Pancreas (tissue), 10 donors: ENCODE results near the gene DTNA. TPM values are rescaled to one million over a fixed set of nuclear protein-coding genes. Genes with fewer than 3 reads are reported as not detected.

Experiments used
- ATAC-seq, 4 donors: fragments of 200-7000 bp; cut with Tn5 transposase; one replicate each; pipeline versions ENCODE4 v1.8.0 to v1.9.1; 2020; ENCODE audit warnings: mild to moderate bottlenecking in 4 of 4, moderate library complexity in 4 of 4
- DNase-seq, 6 donors: peaks; one replicate each; pipeline ENCODE4 v3.0.0-alpha.2; 2020
- FAIRE-seq: peaks from 2 replicates; lab custom pipeline; 2012; peaks lifted over from hg19 to GRCh38; lab: Jason Lieb, UNC
- H3K27ac ChIP-seq, 4 donors: fragments of 200-600 bp; sonication (generic); 1 replicate in 3 of 4; 2 replicates in 1 of 4; pipeline versions ENCODE4 v1.5.0 to v1.8.0; 2020
- H3K27me3 ChIP-seq, 4 donors: fragments of 200-600 bp; one replicate each; pipeline ENCODE4 v1.8.0; 2021
- H3K36me3 ChIP-seq, 3 donors: fragments of 200-600 bp; sonication (generic) in 1 of 3; one replicate each; pipeline versions ENCODE4 v1.5.0 to v1.8.0; 2020 to 2021
- H3K4me1 ChIP-seq, 3 donors: fragments of 200-600 bp; one replicate each; pipeline ENCODE4 v1.8.0; 2021
- H3K4me3 ChIP-seq, 4 donors: fragments of 200-600 bp; sonication (generic) in 2 of 4; one replicate each; pipeline versions ENCODE4 v1.5.0 to v1.8.0; 2020 to 2021
- H3K9me3 ChIP-seq, 4 donors: fragments of 200-600 bp; one replicate each; pipeline ENCODE4 v1.8.0; 2021
- CTCF ChIP-seq, 4 donors: fragments of 200-600 bp; sonication (generic) in 3 of 4; IDR thresholded peaks; one replicate each; pipeline versions ENCODE4 v1.5.0 to v1.8.0; 2021; ENCODE audit warnings: antibody characterized with exemption in 4 of 4
- WGBS, 2 donors: extraction: QIAGEN DNeasy Blood & Tissue Kit; methylation state at CpG; one replicate each; pipeline ENCODE4 v1.1.7; 2013; 5-methylcytosine and 5-hydroxymethylcytosine counted together
- intact Hi-C, 3 donors: fragments of 100-400 bp; cut with DNase I; formaldehyde crosslinking; loops; one replicate each; pipeline versions ENCODE4 v1.11.1 to v1.14.2; 2022
- polyA plus RNA-seq, 2 donors: library from polyadenylated mRNA; stranded (reverse); fragments of 200-250 nt; gene quantifications; one replicate each; pipeline ENCODE4 v1.2.3, GENCODE V29; 2013
- total RNA-seq, 6 donors: library from RNA; stranded (reverse); fragmentation: NEBNext Ultra II Directional in 4 of 6; extraction: Animal tissue kit (Norgen Biotek cat#: 25700) in 4 of 6; gene quantifications; one replicate each; pipeline versions ENCODE4 v1.2.1 to v1.2.4, GENCODE V29; 2021 to 2023
- donor health status: healthy with polysubstance abuse.
- donor health status: DM: no; HTN: no; CAD: no; lungs with moderate emphysema.
- donor health status: DM: no; HTN: no; CAD: no.
- donor health status: control.
- donor health status: control.
- donor health status: Bipolar disorder and iron deficiency.
- donor health status: DM: yes; HTN: yes; CAD: no.
- donor health status: DM: no; HTN: no; CAD: no.
- donor health status: DM: no; HTN: no; CAD: no.
- donor health status: DM: yes; HTN: yes; CAD: no.

The DTNA gene
- total and polyA plus RNA-seq, 8 donors = 15.3 to 37.5 (median 26.4) TPM

DNA sequence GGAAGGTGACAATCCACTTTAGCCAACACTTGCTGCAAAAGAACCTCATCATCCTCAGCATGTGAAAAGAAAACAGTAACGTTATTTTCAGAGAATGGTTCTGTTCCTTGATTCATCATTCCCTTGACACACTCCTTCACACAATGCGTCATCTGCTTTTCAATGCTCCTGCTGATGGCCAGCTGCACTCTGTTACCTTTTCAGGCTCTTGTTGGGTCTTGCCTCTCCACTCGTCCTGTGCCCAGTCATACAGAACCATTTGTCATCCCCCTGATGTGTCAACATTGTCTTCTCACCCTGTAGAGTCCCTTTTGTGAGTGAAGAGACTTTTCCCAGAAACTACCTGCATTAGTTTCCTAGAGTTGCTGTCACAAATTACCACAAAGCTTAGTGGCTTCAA, 12.2 kb upstream of the DTNA start:
- 80 to 82% methylated on average over 3 of the region's 3 CpGs for WGBS, 2 donors
- no peak for ATAC-seq

DNA sequence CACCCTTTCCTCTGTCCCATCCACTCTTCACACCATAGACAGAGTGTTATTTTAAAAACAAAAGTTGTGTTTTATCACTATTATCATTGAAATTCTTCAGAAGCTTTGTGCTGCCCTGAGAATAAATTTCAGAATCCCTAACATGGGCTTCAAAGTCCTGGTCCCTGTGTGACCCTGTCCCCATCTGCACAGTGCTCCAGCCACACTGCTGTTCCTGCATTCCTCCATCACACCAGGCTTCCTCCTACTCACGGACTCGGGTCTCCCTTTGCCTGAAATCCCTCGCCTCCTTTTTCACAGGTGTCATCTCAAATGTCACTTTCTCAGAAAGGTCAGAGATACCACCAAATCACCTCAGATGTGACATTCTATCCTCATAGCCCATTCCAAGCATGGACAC, 8.2 kb upstream of the DTNA start:
- 87 to 90% methylated on average over 3 of the region's 3 CpGs for WGBS, 2 donors
- no peak for DNase-seq
- H3K9me3 ChIP-seq = no peaks in the 10 kb centered on the region
- no peak for FAIRE-seq
- no peak overlapping the region for H3K27ac ChIP-seq
- no peaks in the 10 kb centered on the region for H3K36me3 ChIP-seq
- H3K4me3 ChIP-seq = no peak overlapping the region
- H3K27me3 ChIP-seq = no peaks in the 10 kb centered on the region
- ATAC-seq = no peak
- H3K4me1 ChIP-seq = no peaks in the 10 kb centered on the region
- intact Hi-C loops = no loop called here
- no peak for TF ChIP-seq CTCF (IDR thresholded peaks at IDR 0.05)

More for the DNA sequence above, 12.2 kb upstream of the DTNA start:
- TF ChIP-seq CTCF (IDR thresholded peaks at IDR 0.05) = no peak
- no peak for DNase-seq
- no peak overlapping the region for H3K27ac ChIP-seq
- FAIRE-seq = no peak
- H3K9me3 ChIP-seq = no peaks in the 10 kb centered on the region
- no peak overlapping the region for H3K4me3 ChIP-seq
- H3K36me3 ChIP-seq = no peaks in the 10 kb centered on the region
- intact Hi-C loops = no loop called here
- H3K4me1 ChIP-seq = peaks cover 6 to 10% (median 8%) of the 10 kb centered on the region in 3 donors
- H3K27me3 ChIP-seq = no peaks in the 10 kb centered on the region

- DNase-seq (no peak), FAIRE-seq (no peak), ATAC-seq (no peak)
- no peaks in the 10 kb centered on the region for H3K9me3 ChIP-seq
- H3K27me3 ChIP-seq = no peaks in the 10 kb centered on the region
- no peaks in the 10 kb centered on the region for H3K36me3 ChIP-seq
- no peak overlapping the region for H3K4me3 ChIP-seq
- intact Hi-C loops = no loop called here
- 94 to 96% methylated on average over 3 of the region's 3 CpGs for WGBS, 2 donors
- no peak for TF ChIP-seq CTCF (IDR thresholded peaks at IDR 0.05)
- H3K27ac ChIP-seq = no peak overlapping the region
- H3K4me1 ChIP-seq = peaks cover under 1 to 5% (median 1%) of the 10 kb centered on the region in 3 donors
Measured at GRCh38 chr18:34702814-34703213, 7.3 kb upstream of the DTNA start.

GRCh38 chr18:34704074-34704473, 6.0 kb upstream of the DTNA start:
- ATAC-seq (no peak), FAIRE-seq (no peak)
- TF ChIP-seq CTCF (IDR thresholded peaks at IDR 0.05) = no peak

GRCh38 chr18:34704823-34705222, 5.3 kb upstream of the DTNA start:
- FAIRE-seq (no peak), ATAC-seq (no peak), DNase-seq (no peak)
- no peak overlapping the region for H3K4me3 ChIP-seq
- peaks cover 4 to 8% (median 4%) of the 10 kb centered on the region in 3 donors for H3K4me1 ChIP-seq
- H3K27ac ChIP-seq = no peak overlapping the region
- H3K27me3 ChIP-seq = no peaks in the 10 kb centered on the region
- H3K9me3 ChIP-seq = no peaks in the 10 kb centered on the region
- TF ChIP-seq CTCF (IDR thresholded peaks at IDR 0.05) = no peak
- WGBS, 2 donors = 82 to 89% methylated on average over 2 of the region's 2 CpGs
- intact Hi-C loops = no loop called here
- H3K36me3 ChIP-seq = no peaks in the 10 kb centered on the region

More at GRCh38 chr18:34704074-34704473, 6.0 kb upstream of the DTNA start:
- Histone ChIP-seq H3K4me1 (peaks cover 4 to 8% (median 4%) of the 10 kb centered on the region in 3 donors), H3K36me3 (no peaks in the 10 kb centered on the region), H3K27me3 (no peaks in the 10 kb centered on the region), H3K4me3 (no peak overlapping the region), H3K27ac (no peak overlapping the region), H3K9me3 (no peaks in the 10 kb centered on the region)
- WGBS, 2 donors = 91 to 92% methylated on average over 1 of the region's 1 CpG
- no peak for DNase-seq
- intact Hi-C loops = no loop called here
